ENCODE results near the gene MED13L.

The MED13L gene

GRCh38 chr12:116076399-116076798, 201.1 kb downstream of the MED13L start:
- DNase-seq: no peak

GRCh38 chr12:116074686-116075085, 202.8 kb downstream of the MED13L start:
- DNase-seq: no peak

- DNase-seq: no peak
Observed at GRCh38 chr12:116071555-116072230, 205.8 kb downstream of the MED13L start.

GRCh38 chr12:116070444-116070843, 207.0 kb downstream of the MED13L start:
- no peak for DNase-seq

GRCh38 chr12:116069943-116070342, 207.6 kb downstream of the MED13L start:
- DNase-seq: no peak

- DNase-seq: no peak
Observed at GRCh38 chr12:116068853-116069252, 208.6 kb downstream of the MED13L start.

- no peak for DNase-seq
Observed at GRCh38 chr12:116068371-116068770, 209.1 kb downstream of the MED13L start.

GRCh38 chr12:116067892-116068291, 209.6 kb downstream of the MED13L start:
- DNase-seq: no peak

GRCh38 chr12:116066381-116067230, 210.9 kb downstream of the MED13L start:
- peak; percentile 65 for DNase-seq

GRCh38 chr12:116065606-116066005, 211.9 kb downstream of the MED13L start:
- no peak for DNase-seq

- DNase-seq: no peak
Observed at GRCh38 chr12:116064493-116064892, 213.0 kb downstream of the MED13L start.

- DNase-seq: no peak
Observed at GRCh38 chr12:116062698-116063097, 214.8 kb downstream of the MED13L start.

- DNase-seq: no peak
Observed at GRCh38 chr12:116060764-116061163, 216.7 kb downstream of the MED13L start.

- no peak for DNase-seq
Observed at GRCh38 chr12:116059904-116060303, 217.6 kb downstream of the MED13L start.

- no peak for DNase-seq
Observed at GRCh38 chr12:116058574-116058973, 218.9 kb downstream of the MED13L start.

GRCh38 chr12:116057356-116057755, 220.1 kb downstream of the MED13L start:
- DNase-seq: no peak

GRCh38 chr12:116055895-116056607, 221.4 kb downstream of the MED13L start:
- no peak for DNase-seq

- DNase-seq: no peak
Observed at GRCh38 chr12:116054280-116054679, 223.2 kb downstream of the MED13L start.

GRCh38 chr12:116053479-116054200, 223.9 kb downstream of the MED13L start:
- no peak for DNase-seq

GRCh38 chr12:116050275-116050674, 227.2 kb downstream of the MED13L start:
- DNase-seq: no peak

GRCh38 chr12:116048879-116049278, 228.6 kb downstream of the MED13L start:
- DNase-seq: no peak

GRCh38 chr12:116046039-116046438, 231.5 kb downstream of the MED13L start:
- no peak for DNase-seq

- DNase-seq: no peak
Observed at GRCh38 chr12:116045150-116045549, 232.3 kb downstream of the MED13L start.
